ENCODE data around the gene PRKAR2B.
A peak's percentile ranks its signal among the peaks of the same experiment; 100 is the strongest.

PRKAR2B gene

GRCh38 chr7:107196834-107197610 lies 152.5 kb downstream of the PRKAR2B start:
- no peak for DNase-seq

DNA sequence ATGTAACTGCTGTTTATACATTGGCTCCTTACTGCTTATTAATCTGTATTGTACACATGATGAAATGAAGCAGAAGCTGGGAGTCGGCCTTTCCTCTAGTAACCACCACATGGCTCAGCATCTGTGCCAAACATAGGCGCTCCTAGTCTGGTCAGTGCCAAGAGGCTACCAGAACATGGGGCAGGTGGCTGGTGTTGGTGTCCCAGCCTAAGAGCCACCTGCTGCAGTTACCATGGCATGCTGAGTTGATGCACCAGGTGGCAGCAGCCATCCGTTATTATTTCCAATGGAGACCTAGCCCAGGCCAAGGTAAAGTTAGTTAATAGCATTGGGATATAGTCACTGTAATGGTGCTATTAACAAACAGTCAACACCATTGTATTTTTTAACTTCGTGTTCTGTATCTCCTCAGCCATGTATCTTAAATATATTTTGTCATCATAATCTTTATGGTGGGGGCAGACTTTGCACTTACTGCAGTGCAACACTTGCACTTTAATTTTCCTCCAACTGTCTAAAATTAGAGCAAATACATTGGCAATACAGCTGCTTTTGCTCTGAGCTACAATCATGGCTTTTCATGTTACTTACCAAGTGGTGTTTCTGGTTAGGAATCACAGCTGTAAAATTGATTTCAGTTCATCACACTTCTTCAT lies 157.4 kb downstream of the PRKAR2B start:
- DNase-seq, result peak; percentile 3

DNA sequence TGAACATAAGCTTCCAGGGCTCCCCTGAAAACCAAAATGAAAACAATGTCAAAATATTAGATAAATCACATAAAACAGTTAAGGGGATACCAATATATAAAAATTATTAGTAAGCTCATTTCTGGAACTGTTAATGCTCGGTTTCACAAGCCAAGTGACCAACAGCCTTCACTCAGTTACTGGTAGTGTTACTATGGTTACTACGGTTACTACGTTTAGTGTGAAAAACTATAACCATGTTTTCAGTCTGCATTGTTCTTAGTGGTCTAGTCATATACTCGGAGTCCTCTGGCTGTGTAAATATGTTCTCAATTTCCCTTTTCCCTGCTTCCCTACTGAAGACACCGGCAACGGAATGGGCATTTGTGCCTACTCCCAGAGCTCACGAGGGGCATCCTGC lies 159.1 kb downstream of the PRKAR2B start:
- no peak for DNase-seq

DNA sequence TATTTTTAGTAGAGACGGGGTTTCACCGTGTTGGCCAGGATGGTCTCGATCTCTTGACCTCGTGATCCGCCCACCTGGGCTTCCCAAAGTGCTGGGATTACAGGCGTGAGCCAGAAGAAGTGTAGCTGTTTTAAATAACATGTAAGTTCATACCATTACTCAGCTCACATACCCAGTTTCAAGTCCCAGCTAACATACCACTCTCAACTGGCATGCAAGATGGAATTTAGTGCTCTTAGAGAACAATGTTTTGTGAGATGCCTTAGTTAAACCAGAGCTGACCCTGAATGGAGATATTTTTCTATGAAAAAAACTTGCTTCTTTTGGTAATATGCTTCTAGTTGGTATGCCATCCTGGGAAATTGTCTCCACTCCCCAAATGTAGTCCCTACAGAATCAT lies 161.6 kb downstream of the PRKAR2B start:
- DNase-seq, result no peak

DNA sequence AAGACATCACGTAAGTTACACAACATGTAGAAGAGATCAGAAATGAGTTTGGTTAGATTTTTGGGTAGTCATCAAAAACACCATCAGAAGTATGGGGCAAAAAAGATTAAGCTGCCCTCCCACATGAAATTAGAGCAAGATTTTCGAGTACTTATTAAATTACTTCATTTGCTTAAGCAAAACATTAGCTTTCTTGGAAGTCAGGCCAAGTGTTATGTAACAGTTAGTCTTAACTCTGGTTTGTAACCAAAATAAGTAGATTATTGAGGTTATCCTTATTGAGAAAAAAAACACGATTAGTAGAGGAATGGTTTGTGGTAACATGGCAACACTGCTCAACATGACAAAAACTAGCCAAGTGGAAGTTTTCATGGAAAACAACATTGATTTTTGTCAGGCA lies 162.2 kb downstream of the PRKAR2B start:
- DNase-seq, result no peak

DNA sequence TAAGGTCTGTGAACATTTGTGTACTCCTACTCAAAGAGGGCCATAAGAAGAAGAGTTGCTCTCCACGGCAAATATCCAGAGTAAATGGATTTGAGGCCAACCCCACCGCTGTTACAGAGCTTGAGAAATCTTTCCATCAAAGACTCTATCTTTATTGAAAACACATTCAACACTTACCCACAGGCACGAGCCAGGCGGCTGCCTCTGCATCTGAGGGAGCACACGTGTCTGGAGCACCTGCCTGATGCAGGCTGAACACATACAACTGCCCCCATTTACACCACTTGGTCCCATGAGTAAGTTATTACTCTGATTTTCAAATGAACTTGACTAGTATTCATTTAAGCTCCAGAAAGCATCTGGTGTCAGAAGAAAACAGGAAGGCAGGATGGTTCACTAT lies 163.0 kb downstream of the PRKAR2B start:
- no peak for DNase-seq

GRCh38 chr7:107208024-107208521 lies 163.6 kb downstream of the PRKAR2B start:
- DNase-seq, result no peak

- no peak for DNase-seq
Measured at GRCh38 chr7:107208563-107208962, 164.1 kb downstream of the PRKAR2B start.

GRCh38 chr7:107209565-107209964 lies 165.1 kb downstream of the PRKAR2B start:
- no peak for DNase-seq

- DNase-seq, result no peak
Measured at GRCh38 chr7:107210400-107210799, 165.9 kb downstream of the PRKAR2B start.
